ENCODE measurements around the gene CLDN6.

The CLDN6 gene

DNA sequence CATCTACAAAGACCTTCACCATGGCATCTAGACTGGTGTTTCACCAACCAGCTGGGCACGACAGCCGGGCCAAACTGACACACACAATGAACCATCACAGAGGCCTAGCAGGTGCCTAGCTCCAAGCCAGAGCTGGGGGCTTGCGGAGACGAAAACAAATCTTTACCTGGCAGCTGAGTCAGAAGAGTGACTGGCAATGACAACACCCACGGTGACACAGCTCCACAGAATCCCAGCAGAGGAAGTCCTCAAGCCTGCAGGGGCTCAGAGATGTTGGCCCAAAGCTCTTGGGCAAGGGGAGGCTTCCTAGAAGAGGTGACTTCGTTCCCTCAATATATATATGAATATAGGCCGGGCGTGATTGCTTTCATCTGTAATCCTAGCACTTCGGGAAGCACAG, 33.5 kb upstream of the CLDN6 start:
- DNase-seq = no peak

DNA sequence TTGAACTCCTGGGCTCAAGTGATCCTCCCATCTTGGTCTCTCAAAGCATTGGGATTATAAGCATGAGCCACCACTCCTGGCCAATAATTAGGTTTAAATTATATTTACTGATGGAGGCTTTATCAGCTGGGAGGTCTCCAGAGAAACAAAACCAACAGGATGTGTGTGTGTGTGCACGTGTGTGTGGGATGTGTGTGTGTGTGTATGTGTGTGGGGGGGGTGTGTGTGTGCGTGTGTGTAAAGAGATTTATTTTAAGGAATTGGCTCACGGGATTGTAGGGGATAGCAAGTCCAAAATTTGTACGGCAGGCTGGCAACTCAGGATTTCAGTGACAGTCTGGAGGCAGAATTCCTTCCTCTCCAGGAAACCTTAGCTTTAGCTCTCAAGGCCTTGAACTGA, 33.0 kb upstream of the CLDN6 start:
- no peak for DNase-seq

DNA sequence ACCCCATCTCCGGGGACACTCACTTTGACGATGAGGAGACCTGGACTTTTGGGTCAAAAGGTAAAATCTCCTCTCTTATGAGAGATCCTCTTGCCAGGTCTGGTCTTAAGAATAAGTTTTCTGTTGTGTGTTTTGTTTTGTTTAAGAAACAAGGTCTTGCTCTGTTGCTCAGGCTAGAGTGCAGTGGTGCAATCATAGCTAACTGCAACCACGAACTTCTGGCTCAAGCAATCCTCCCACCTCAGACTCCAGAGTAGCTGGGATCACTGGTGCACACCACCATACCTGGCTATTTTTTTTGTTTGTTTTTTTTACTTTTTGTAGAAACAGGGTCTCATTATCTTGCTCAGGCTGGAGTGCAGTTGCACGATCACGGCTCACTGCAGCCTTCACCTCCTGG, 32.5 kb upstream of the CLDN6 start:
- no peak for DNase-seq

DNA sequence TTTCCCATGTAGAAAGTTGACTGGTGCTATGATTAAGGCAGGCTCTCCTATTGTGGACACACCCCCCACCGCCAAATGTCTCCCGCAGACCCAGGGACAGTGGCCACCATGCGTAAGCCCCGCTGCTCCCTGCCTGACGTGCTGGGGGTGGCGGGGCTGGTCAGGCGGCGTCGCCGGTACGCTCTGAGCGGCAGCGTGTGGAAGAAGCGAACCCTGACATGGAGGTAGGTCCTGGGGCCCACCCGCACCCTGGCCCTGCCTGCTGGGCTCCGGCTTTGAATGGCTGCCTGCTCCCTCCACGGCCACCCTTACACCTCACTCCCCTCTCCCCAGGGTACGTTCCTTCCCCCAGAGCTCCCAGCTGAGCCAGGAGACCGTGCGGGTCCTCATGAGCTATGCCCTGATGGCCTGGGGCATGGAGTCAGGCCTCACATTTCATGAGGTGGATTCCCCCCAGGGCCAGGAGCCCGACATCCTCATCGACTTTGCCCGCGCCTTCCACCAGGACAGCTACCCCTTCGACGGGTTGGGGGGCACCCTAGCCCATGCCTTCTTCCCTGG, 32.0 kb upstream of the CLDN6 start:
- DNase-seq = no peak

DNA sequence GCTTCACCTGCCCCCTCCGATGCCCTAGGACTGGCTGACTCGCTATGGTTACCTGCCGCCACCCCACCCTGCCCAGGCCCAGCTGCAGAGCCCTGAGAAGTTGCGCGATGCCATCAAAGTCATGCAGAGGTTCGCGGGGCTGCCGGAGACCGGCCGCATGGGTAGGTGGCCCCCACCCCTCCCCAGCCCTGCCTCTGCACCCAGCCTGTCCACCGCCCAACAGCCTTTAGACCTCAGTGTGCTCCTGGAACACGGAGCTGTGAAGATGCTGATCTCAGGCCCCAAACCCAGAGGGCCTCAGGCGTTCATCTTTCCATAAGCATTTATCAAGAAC, 29.4 kb upstream of the CLDN6 start:
- no peak for DNase-seq

DNA sequence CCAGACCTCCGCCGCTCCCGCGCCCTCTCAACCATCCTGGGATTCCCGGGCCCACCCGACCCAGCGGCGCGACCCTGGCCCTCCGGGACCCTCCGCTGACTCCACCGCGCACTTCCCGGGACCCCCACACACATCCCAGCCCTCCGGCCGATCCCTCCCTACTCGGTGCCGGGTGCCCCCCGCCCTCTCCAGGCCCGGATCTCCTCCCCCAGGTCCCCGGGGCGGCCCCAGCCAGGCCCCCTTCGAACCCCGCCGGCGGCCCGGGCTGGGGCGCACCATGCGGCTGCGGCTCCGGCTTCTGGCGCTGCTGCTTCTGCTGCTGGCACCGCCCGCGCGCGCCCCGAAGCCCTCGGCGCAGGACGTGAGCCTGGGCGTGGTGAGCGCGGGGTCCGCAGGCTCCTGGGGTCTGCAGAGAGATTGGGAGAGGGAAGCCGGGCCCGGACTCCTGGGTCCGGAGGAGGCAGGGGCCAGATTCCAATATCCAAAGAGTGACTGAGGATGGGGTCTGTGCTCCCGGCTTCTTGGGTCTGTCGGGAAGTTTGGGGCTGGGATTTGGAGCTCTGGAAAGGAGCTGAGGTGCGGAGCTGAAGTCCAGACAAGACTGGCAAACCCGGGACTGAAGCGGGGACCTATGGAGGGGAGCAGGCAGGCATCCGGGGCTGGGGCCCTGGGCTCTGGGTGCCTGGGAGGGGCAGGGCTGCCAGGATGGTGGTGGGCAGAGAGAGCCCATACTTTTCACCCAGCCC, 28.8 kb upstream of the CLDN6 start:
- no peak for DNase-seq

DNA sequence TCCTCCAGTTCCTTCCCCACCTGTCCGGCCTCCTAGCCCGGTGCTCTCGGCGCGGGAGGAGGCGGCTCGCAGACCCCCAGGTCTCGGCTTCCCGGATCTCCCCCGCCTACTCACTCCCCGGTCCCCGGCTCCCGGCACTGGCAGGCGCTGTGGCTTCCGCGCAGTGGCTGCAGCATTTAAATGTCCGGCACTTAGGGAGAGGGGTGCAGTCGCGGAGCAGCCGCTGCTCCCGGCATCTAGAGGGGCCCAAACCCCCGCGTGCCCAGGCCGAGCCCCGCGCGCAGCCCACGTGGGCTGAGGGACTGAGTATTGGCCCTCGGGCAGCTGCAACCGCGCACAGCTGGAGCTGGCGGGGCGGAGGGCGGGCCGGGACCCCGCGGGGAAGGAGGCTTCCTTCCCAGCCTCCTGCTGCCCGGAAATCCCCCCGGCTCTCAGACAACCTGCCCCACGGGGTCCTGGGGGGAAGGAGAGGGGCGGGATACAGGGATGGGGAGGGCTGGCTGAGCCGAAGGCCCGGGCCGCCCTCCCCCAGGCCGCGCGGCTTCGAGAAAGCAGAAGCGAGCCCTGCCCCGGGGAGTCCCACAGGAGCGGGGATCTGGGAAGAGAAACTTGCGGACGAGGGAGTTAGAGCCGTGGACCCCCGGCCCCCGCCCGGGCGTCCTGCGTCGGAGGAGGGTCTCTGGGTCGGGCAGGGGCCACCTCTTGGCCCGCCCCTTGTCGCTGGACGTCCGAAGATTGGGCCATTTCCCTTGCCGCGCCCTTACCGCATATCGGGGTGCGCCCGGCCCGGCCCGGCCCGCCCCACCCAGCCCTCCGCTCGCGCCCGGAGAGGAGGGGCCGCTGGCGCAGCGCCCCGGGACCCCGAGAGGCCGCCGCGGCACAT, 28.0 kb upstream of the CLDN6 start, which contains the start of gene MMP25:
TSS of gene MMP25 (plus strand) at position 804 of the 883 bp plus-strand sequence. CDS start 357 bp downstream, outside the sequence.
- DNase-seq = no peak

DNA sequence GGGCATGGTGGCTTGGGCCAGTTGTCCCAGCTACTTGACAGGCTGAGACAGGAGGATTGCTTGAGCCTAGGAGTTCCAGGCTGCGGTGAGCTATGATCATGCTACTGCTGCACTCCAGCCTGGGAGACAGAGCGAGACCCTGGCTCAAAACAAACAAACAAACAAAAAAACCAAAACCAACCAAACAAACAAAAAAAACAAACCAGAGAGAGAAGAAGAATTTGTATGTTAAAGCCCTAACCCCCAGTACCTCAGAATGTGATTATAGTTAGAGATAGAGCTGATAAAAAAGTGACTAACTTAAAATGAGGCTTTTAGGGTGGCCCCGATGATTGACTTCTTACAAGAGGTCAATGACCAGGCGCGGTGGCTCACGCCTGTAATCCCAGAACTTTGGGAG, 26.7 kb upstream of the CLDN6 start:
- DNase-seq = no peak

DNA sequence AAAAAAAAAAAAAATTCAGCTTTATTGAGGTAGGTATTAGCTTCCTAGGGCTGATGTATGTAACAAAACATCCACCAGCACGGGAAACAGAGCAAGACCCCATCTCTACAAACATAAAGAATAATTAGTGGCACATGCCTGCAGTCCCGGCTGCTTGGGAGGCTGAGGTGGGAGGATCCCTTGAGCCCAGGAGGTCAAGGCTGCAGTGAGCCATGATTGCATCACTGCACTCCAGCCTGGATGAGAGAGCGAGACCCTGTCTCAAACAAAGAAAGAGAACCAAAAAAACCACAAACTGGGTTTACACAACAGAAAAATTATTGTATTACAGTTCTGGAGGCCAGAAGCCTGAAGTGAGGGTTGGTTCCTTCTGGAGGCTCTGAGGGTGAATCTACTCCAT, 24.4 kb upstream of the CLDN6 start:
- DNase-seq = no peak

DNA sequence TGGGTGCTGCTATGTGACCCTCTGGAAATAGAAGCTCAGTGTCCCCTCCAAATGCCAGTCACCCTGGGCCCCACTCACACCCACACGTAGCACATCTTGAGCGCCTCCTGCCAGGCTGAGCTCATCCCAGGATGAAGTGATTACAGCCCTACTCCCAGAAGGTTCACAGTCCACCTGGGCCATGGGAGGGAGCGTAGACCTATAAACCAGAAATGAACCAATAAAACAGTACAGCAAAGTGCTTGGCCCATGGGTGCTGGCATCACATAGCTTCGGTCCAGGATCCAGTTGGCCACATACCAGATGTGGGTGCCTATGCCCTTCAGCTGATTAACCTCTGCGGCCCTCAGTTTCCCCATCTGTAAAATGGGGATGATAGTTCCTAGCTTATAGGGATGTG, 20.9 kb upstream of the CLDN6 start:
- no peak for DNase-seq

DNA sequence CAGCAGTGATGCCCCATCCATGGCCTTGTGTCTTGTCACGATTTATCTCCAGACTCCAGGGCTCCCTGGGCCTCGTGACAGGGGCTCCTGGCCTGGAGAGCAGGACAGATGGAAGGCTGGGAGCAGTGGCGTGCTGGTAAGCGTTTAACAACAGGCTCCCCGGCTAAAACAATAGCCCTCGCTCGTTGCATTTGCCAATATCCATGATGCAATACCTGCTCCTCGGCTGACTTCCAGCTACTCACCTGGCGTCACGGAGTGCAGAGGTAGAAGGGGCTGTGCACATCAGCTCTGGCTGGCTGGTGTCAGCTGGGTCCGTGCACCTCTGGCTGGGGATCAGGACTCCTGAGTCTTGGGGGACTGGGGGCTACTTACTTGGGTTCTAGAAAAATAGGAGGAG, 20.3 kb upstream of the CLDN6 start:
- no peak for DNase-seq

DNA sequence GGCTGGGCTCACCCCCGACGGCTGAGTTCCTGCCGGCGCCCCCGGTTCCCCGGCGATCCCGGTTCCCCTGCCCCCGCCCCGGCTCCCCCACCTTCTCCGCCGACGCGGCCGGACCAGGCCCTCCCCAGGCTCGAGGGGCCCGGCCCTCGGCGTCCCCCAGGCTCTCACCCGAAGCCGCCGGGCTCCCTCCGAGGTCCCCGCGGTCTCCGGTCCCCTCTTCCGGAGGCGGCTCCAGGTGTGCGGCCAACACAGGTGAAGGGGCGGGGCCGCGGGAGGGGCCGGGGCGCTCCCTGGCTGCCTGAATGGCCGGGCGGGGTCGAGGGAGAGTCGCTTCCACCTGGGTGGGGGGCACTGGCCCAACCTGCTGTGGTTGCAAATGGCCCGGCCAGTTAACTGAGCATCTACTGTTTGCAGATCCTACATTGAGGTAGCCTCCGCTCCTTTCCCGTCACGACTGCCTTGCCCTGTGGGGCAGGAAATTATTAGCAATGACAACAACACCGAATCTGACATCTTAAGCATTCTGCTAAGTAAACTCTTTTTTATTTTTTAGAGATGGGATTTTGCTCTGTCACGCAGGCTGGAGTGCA, 18.8 kb upstream of the CLDN6 start, which contains the start of gene BICDL2:
TSS of gene BICDL2 (minus strand) at position 219 of the 590 bp plus-strand sequence. CDS start 1,448 bp downstream, outside the sequence.
- no peak for DNase-seq

DNA sequence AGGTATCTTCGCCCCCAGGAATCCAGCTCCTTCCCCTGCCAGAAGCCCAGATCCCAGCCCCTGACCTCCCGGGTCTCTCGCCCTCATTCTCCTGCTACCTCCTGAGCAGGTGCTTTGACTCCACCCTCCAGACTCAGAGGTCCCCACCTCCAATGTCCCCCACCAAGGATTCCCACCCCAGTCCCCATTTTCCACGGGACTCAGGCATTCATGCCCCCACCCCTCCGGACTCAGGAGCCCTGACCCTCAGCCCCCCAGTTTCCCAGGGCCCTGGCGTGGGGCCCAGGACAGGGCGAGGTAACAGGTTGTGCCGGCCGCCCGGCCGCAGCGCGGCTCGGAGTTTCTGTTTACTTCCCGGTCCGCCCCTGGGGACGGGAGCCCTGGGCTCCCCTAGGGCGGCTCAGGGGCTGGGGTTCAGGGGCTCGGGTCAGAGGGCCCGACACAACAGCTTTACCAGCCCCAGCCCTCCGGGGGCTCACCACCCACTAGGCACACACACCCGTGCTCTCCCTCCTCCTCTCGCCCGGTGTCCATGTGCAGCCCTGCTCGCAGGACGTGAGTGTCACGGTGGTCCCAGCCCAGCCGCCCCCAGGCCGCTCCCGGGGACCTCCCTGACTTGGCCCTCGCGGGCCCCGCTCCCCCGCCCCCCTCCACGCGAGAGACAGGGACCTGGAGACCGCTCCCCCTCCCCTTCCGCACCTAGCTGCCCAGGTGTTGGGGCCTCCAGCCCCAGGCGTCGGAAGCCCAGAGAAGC, 18.2 kb upstream of the CLDN6 start:
- DNase-seq = no peak

DNA sequence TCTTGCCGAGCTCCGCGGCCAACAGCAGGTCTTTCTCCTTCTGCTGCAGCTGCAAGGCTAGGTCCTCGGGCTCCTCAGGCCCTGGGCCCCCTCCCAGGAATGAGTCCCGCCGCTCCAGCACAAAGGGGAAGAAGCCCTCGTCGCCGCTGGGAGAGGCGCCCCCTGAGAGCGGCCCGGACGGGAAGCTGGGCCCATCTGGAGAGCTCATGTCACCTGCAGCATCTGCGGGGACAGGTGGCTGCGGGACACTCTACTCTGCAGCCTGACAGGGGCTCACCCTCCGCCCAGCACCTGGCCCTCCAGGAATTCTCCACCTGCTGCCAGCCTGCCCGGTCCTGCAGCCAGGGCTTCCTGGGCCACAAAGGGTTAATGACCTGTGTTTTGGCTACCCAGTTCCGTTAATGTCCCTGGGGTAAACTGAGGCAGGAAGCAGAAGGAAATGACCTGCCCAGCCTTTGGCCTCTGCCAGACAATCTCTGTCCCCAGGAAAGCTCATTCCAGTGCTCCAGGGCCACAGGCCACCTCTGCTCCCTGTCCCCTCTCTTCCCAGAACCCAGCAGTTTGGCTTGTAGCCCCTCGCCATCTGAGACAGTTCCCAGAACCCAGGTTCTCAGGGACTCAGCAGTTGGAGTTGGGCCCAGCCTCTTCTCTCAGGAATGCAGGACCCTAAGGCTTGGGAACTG, 17.4 kb upstream of the CLDN6 start:
- no peak for DNase-seq

DNA sequence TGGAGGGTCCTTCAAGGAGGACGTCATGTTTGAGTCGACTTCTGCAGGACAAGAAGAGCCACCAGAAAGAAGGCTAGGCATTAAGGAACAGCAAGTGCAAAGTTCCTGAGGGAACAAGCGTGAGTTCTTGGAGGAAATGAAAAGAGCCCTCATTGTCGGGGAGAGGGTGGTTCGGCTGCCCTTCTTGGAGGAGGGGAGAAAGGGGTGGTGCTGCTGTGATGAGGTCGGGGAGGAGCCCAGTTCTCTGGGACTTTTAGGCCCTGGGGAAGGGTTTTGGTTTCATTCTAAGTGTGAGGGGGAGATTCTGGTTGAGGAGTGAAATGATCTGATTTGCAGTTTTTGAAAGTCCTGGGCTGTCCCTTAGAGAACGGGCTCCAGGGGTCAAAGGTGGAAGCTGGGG, 14.6 kb upstream of the CLDN6 start:
- no peak for DNase-seq

DNA sequence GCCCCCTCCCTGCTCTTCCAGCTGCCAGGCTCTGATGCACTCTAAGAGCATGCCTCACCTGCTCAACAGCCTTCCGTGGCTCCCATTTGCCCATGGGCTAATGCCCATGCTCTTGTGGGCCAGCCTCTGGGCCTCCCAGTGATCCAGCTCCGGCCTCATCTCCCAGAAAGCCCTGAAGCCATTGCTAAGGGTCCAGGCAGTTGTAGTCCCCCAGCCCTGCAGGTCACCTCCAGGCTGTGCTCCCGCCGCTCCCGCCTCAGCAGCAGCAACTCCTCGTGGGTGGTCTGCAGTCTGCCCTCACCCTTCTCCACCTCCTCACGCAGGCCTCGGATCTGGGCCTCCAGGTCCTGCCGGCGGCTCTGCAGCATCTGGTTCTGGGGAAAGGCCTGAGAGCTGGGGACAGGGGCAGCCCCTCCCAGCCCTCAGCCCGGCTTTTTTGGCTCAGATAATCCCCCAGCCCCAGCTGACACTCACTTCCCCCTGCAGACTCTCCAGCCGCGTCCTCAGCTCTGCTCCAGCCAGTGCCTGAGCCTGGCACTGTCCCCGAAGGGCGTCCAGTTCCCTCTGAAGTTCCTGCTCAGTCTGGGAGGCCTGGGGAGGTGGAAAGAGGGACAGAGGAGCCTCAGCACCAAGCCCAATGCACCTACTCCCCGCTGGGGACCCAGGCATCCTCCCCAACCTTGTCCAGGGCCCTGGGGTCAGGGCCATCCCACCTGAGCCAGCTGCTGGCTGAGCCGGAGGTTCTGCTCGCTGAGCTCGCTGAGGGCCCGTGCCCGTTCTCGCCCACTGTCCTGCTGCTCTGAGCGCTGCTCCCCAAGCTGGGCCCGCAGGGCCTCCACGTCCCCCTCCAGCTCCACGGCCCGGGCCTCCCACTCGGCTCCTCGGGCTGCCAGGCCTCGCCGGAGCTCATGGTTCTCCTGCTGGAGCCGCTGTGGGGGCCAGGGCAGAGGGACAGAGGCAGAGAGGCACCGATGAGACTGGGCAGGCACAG, 12.5 kb upstream of the CLDN6 start:
- DNase-seq = no peak

DNA sequence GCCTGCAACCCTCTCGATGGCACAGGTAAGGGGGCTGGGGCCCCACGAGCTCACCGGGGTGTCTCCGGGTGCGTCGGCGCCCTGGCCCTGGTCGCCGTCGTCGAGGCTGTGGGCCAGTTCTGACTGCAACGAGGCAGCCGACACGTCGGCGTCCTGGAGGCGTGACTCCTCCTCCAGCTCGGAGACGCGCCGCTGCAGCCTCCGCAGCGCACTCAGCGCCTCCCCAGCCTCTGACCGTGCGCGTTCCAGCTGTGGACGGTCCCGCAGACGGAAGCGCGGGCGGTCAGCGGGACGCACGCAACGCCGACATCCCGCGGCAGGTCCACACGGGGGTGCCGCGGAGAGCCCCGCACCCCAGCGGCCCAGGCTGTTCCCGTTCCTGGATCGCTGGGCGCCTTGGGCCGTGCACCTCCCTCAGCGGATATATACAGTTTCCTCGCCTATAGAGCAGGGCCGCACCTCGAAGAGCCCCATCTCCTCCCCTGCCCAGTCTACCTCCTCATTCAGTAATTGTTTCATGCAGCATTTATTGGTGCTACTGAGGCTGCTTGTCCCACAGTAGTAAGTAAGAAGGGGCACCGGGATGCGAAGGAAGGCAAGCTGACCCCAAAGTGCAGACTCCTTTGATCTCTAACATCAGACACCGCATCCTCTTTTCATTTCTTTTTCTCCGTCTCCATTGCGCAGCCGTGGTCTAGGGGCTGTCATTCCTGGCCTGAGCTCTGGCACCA, 11.7 kb upstream of the CLDN6 start:
- DNase-seq = peak; percentile 38

DNA sequence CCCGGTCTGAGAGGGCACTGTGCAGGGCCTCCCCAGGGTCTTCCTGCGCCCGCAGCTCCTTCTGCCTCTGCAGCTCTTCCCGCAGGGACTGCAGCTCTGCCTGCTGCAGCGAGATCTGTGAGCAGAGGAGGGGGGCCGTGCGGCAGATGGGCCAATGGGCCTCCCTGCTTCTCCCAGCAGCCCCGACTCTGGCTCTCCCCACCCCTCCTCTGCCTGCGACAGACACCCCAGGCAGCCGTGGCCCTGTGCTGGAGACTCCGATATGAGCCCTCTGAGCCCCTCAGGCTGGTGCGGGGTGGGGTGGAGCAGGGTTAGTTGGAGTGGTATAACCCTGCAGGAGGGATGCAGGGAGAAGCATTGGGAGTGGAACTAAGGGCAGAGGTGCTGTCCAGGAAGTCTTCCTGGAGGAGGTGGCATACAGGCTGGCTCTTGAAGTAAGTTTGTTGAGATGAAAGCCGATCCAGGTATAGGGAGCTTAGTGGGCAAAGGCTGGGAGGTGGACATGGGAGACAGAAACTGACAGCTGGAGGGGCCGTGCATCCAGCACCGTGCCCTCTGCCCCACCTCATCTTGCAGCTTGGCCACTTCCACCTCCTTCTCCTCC, 10.8 kb upstream of the CLDN6 start:
- DNase-seq = no peak

DNA sequence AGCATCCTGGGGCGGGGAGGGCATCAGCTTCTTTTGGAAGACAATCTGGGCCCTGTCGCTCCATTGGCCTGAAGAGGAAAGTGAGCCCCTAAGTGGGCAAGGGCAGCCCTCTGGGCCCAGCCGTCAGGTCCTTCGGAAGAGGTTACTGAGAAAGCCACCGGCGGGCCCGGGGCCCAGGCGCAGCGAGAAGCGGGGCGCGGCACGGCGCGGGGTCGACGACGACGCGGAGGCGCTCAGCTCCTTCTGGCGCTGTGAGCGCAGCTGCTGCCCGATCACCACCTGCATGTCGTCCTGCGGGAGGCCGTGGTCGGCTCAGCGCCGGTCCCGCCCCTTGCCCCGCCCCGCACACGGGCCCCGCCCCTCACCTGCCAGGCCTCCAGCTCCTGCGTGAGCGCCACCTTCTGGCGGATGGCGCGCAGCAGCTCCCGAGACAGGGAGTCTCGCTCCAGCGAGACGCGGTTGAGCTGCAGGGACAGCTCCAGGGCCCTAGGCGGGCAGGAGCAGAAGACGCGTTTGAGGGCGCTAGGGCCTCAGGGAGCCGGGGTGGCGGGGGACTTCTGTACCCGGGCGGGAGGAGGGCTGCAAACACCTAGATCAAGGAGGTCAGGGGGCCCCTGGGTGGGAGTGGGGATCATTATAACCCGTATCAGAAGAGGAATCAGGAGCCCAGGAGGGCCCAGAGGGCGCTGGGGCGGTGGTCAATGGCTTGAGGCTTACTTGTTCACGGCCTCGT, 10.2 kb upstream of the CLDN6 start:
- DNase-seq = peak; percentile 86

Data from stimulated activated CD4-positive, alpha-beta T cell treated with anti-CD3 and anti-CD28 coated beads, Interleukin-4, amount 100 ng/mL, for 24 hours (primary cell).